Prostate gland (tissue), 2 donors: ENCODE results near the gene GRHL1. TPM values are rescaled to one million over a fixed set of nuclear protein-coding genes. Genes with fewer than 3 reads are reported as not detected.

Experiments used
- DNase-seq: peaks from one replicate; pipeline ENCODE4 v3.0.0-alpha.2; 2019; ENCODE audit warnings: low spot score
- H3K27ac ChIP-seq, 2 donors: fragments of 200-600 bp; sonication (generic); 2 replicates each; pipeline ENCODE4 v1.5.1; 2017 to 2019
- H3K27me3 ChIP-seq: fragments of 200-600 bp; sonication (generic); replicated peaks from 2 replicates; pipeline ENCODE4 v1.5.1; 2019; ENCODE audit not compliant: insufficient read depth
- H3K36me3 ChIP-seq, 2 donors: fragments of 200-600 bp; sonication (generic); 1 replicate in 1 of 2; 2 replicates in 1 of 2; pipeline versions ENCODE4 v1.5.1 to v1.8.1; 2017 to 2019
- H3K4me1 ChIP-seq: fragments of 200-600 bp; sonication (generic); replicated peaks from 2 replicates; pipeline ENCODE4 v1.5.1; 2019
- H3K4me3 ChIP-seq, 2 donors: fragments of 200-600 bp; sonication (generic); 2 replicates each; pipeline ENCODE4 v1.5.1; 2017 to 2019
- H3K9me3 ChIP-seq: fragments of 200-600 bp; sonication (generic); 2 replicates; pipeline ENCODE4 v1.5.1; 2017
- CTCF ChIP-seq, 4 experiments: fragments of 200-600 bp in 2 of 4; fragments of 450-650 bp in 2 of 4; sonication (generic) in 2 of 4; IDR thresholded peaks; 1 replicate in 3 of 4; 2 replicates in 1 of 4; pipeline ENCODE4 v1.5.1; 2016 to 2019; ENCODE audit warnings: antibody characterized with exemption in 4 of 4, mild to moderate bottlenecking in 2 of 4, moderate library complexity in 2 of 4
- POLR2A ChIP-seq: fragments of 450-650 bp; IDR thresholded peaks from one replicate; pipeline ENCODE4 v1.6.1; 2016; ENCODE audit warnings: antibody characterized with exemption, mild to moderate bottlenecking
- POLR2AphosphoS5 ChIP-seq: sonication (generic); formaldehyde crosslinking; IDR thresholded peaks from one replicate; pipeline ENCODE4 v1.6.1; 2017; ENCODE audit warnings: antibody characterized with exemption
- WGBS: methylation state at CpG from one replicate; pipeline ENCODE4 v1.1.5; 2018; 5-methylcytosine and 5-hydroxymethylcytosine counted together
- intact Hi-C: fragments of 100-400 bp; cut with DNase I; formaldehyde crosslinking; loops from one replicate; pipeline ENCODE4 v1.14.2; 2022
- total RNA-seq, 2 donors: library from RNA; depleted of rRNA; stranded (reverse); fragments of >200 nt; gene quantifications; one replicate each; pipeline ENCODE4 v1.1.0, GENCODE V29; 2016

GRHL1 gene
- total RNA-seq, 2 donors from 2014 or later = 25.7 to 31.8 TPM

GRCh38 chr2:9980520-9980919 lies 29.0 kb downstream of the GRHL1 start:
- Histone ChIP-seq H3K4me3 (no peak overlapping the region), H3K36me3 (no peaks in the 10 kb centered on the region), H3K27me3 (no peaks in the 10 kb centered on the region), H3K4me1 (no peaks in the 10 kb centered on the region), H3K27ac (no peak overlapping the region), H3K9me3 (no peaks in the 10 kb centered on the region)
- 69% methylated on average over 2 of the region's 2 CpGs for WGBS
- no peak for DNase-seq
- intact Hi-C loops = loop anchor here (10.0 kb wide), 1 partner anchor 166 kb away; no protein-coding TSS in a partner anchor
- TF ChIP-seq POLR2A (no peak), POLR2AphosphoS5 (no peak)

DNA sequence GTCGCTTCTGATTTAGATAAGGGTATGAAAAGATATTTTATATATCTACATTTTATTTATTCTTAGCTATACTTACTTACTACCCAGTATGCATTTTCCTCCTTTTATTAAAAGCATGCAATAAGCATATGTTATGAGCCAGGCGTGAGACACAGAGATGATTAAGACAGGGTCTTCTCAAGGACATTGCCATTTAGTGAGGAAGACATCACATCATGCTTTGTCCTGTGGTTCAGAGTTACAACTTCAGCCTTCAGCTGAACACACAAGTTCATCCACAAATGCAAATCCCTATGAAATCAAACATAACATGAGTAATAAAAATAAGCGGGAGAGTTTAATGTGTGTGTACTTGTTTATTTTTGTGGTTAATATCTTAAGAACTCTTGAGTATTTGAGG lies 30.2 kb downstream of the GRHL1 start:
- Histone ChIP-seq H3K27ac (no peak overlapping the region), H3K9me3 (no peaks in the 10 kb centered on the region), H3K36me3 (no peaks in the 10 kb centered on the region), H3K27me3 (no peaks in the 10 kb centered on the region), H3K4me3 (no peak overlapping the region), H3K4me1 (no peaks in the 10 kb centered on the region)
- no peak for DNase-seq
- 78% methylated on average over 3 of the region's 3 CpGs for WGBS
- intact Hi-C loops = loop anchor here (10.0 kb wide), 1 partner anchor 167 kb away; no protein-coding TSS in a partner anchor
- TF ChIP-seq CTCF (IDR thresholded peaks at IDR 0.05) = no peak
- TF ChIP-seq POLR2AphosphoS5 = no peak
- TF ChIP-seq POLR2A = no peak

DNA sequence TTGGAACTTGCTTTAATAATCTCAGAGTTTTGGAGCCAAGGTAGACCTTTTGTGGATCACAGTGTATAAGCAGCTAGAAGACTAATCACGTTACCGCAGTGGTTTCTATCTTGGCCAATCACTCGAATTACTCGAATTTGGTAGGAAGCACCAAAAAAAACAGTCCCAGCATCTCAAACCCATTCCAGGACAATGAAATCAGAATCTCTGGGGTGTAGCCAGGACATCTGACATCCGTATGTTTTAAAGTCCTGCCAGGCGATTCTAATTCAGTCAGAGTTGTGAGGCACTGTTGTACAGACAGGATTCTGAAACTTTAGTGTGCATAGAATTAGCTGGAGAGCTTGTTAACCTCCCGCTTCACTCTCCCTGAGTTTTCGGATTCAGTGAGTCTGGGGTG lies 30.8 kb downstream of the GRHL1 start:
- TF ChIP-seq CTCF (IDR thresholded peaks at IDR 0.05) (no peak), POLR2A (no peak), POLR2AphosphoS5 (no peak)
- DNase-seq = no peak
- H3K27me3 ChIP-seq = no peaks in the 10 kb centered on the region
- H3K4me3 ChIP-seq = no peak overlapping the region
- H3K9me3 ChIP-seq = no peaks in the 10 kb centered on the region
- no peaks in the 10 kb centered on the region for H3K4me1 ChIP-seq
- intact Hi-C loops = loop anchor here (10.0 kb wide), 1 partner anchor 167 kb away; no protein-coding TSS in a partner anchor
- no peak overlapping the region for H3K27ac ChIP-seq
- 55% methylated on average over 8 of the region's 8 CpGs for WGBS
- H3K36me3 ChIP-seq = no peaks in the 10 kb centered on the region

GRCh38 chr2:9982891-9983290 lies 31.4 kb downstream of the GRHL1 start:
- H3K4me1 ChIP-seq = no peaks in the 10 kb centered on the region
- no peaks in the 10 kb centered on the region for H3K9me3 ChIP-seq
- intact Hi-C loops = loop anchor here (10.0 kb wide), 1 partner anchor 168 kb away; no protein-coding TSS in a partner anchor
- DNase-seq = no peak
- WGBS = 89% methylated on average over 10 of the region's 10 CpGs
- H3K27me3 ChIP-seq = no peaks in the 10 kb centered on the region
- H3K27ac ChIP-seq = no peak overlapping the region
- no peak overlapping the region for H3K4me3 ChIP-seq
- TF ChIP-seq POLR2AphosphoS5 = no peak
- H3K36me3 ChIP-seq = no peaks in the 10 kb centered on the region

DNA sequence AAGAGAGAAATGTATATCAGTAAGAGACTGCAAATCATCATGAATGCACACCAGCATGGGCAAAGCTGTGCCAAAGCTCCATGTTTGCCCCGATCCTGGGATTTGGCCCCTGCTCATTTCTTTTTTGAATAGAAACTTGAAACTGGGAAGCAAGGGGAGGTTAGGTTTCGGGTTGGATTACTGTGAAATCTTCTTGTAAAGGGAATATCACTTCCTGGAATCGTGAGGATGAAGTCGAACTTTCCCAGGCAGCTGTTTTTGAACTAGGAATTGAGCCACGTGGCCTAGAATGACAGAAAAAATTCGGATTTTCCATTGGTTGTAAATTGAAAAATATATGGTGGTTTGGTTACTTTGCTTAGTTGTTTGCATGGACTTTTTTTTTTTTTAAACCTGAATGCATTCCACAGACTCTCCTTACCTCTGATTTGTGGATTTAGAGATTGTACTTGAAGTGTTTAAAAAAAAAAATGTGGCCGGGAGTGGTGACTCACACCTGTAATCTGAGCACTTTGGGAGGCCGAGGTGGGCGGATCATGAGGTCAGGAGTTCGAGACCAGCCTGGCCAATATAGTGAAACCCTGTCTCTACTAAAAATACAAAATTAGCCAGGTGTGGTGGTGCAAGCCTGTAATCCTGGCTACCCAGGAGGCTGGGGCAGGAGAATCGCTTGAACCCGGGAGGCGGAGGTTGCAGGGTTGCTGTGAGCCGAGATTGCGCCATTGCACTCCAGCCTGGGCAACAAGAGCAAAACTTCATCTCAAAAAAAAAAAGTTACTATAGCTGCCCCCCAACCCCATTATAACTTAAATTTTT lies 32.1 kb downstream of the GRHL1 start:
- Histone ChIP-seq H3K4me3 (no peak overlapping the region), H3K27me3 (no peaks in the 10 kb centered on the region), H3K27ac (peak overlapping the region in 1 of 2 donors; percentile 35), H3K36me3 (no peaks in the 10 kb centered on the region), H3K4me1 (no peaks in the 10 kb centered on the region), H3K9me3 (no peaks in the 10 kb centered on the region)
- intact Hi-C loops = loop anchor here (2.0 to 10.0 kb wide), 2 partner anchors 65 to 169 kb away; no protein-coding TSS in a partner anchor
- WGBS = 64% methylated on average over 15 of the region's 15 CpGs
- DNase-seq = no peak
- no peak for TF ChIP-seq CTCF (IDR thresholded peaks at IDR 0.05)
- TF ChIP-seq POLR2AphosphoS5 = no peak
